ENCODE data around the gene ISOC2.
A peak's percentile ranks its signal among the peaks of the same experiment; 100 is the strongest.
"Not testable (repeated sequence)": the region's sequence is repeated elsewhere in the genome, so short reads cannot be mapped to it uniquely, and the experiment has no call there.

ISOC2 gene

GRCh38 chr19:55436847-55437246 is 24.6 kb downstream of the ISOC2 start:
- FAIRE-seq: no peak

GRCh38 chr19:55435020-55435419 is 26.4 kb downstream of the ISOC2 start:
- FAIRE-seq: no peak

- no peak for FAIRE-seq
These were observed 27.0 kb downstream of the ISOC2 start for GRCh38 chr19:55434356-55434919.

DNA sequence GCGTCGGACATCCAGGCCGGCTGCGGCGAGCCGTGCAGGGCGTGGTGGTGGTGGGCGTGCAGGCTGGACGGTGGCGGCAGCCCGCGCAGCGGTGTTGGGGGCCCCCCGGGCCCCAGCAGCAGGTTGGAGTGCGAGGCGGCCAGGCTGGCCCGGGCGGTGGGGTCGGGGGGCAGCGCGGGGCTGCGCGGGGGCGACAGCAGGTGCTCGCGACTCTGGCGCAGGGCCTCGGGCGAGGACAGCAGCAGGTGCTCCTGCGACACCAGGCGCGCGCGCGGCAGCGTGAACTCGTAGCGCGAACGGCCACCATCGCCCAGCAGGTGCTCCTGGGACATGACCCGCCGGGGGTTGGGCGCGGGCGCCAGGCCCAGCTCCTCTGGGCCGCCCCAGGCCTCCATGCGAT is 28.1 kb downstream of the ISOC2 start:
- FAIRE-seq: no peak

GRCh38 chr19:55432241-55432959 is 29.0 kb downstream of the ISOC2 start:
- no peak for FAIRE-seq

DNA sequence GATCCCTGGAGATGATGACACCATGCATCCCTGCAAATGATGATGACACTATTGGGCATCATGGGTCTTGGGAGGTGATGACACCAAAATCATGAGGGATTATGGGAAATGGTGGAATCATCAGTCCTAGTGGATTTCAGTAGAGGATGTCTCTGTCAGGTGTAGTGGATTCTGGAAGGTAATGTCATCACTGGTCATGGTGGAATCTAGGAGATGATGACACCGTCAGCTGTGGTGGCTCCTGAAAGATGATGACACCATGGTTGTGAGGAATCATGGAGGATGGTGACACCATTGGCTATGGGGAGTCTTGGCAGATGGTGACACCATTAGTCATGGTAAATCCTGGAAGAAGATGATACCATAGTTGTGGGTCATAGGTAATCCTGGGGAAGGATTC is 30.3 kb downstream of the ISOC2 start:
- FAIRE-seq: no peak

DNA sequence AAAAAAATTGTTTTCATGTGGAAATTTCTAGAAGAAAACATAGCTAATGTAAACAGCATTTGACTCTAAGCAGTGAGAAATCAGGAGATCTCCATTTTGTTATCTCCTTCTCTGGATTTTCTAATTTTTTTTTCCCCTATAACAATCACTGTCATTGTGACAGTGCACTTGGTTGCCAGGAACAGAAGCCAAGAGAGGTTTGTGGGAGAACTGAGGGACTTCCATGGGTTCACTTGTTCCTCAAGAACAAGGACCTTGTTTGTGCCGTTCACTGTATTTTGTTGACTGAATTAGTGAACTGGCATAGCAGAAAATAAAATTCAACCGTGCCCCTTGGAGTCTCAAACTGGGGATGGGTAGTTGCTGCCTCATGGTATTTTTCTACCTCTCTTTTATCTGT is 35.4 kb downstream of the ISOC2 start:
- FAIRE-seq: no peak

- no peak for FAIRE-seq
These were observed 36.9 kb downstream of the ISOC2 start for GRCh38 chr19:55424518-55424917.

DNA sequence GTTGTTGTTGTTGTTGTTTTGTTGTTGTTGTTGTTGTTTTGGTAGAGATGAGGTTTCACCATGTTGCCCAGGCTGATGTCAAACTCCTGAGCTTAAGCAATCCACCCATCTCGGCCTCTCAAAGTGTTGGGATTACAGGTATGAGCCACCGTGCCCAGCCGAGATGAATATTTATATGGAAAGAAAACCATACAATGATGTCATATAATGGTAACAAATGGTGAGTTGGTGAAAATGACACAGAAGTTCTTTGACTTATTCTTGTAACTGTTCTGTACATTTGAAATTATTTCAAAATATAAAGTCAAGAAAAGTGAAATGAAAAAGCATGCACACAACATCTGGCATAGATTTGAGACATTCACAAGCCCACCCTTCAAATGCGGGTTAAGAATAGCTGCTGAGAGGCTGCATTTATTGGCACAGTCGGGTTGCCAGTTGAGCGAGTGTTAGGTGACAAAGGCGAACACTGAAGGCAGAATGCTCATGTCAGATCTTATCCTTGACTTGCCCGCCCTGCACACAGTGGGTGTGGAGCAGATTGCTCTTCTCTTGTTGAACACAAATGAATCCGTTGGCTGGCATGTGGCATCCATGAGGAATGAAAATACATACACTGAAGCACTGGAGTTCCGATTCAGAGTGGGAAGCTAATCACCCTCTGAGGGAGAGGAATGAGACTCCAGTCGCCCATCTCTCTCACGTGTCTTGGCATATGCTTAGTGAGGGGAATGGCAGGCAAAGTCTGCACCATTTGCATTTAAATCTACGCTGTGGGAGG is 38.0 kb downstream of the ISOC2 start:
- no peak for FAIRE-seq

DNA sequence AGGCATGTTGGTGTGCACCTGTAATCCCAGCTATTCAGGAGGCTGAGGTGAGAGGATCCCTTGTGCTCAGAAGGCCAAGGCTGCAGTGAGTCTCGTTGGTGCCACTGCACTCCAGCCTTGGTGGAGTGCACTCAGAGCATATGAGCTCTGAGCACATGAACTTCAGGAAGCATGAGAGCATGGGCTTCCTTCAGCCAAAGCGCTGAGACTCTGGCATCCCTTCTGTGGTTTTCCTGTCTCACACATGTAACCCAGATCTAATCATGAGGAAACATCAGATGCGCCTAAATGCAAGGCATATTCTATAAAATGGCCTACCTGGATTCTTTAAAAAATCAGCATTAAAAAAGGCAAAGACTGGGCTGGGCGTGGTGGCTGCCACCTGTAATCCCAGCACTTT is 40.2 kb downstream of the ISOC2 start:
- not testable (repeated sequence) for FAIRE-seq

DNA sequence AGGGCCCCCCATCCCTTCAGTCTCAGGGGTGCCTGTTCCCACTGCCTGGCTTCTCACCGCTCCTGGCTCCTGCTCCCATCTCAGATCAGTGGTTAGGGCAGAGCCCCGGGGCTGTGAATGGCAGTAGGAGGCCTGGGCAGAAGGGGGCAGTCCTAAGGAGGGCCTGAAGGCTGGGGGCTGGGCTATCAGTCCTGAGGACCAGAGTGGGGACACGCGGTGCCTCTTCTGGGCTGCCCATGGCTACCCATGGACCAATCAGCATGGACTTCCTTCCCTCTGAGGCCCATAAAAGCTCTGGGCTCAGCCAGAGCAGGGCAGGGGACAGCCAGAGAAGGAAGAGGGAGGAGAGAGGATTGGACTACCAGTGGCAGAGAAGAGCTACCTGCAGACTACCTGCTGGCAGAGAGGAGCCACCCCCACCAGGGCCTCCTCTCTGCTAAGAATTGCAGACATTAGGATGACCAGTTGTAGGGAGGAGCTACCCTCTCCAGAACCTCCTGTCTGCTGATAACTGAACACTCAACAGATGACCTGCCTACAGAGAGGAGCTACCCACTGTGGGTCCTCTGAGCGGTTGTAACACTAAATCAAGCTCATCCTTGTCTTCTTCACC is 41.7 kb downstream of the ISOC2 start:
- no peak for FAIRE-seq

DNA sequence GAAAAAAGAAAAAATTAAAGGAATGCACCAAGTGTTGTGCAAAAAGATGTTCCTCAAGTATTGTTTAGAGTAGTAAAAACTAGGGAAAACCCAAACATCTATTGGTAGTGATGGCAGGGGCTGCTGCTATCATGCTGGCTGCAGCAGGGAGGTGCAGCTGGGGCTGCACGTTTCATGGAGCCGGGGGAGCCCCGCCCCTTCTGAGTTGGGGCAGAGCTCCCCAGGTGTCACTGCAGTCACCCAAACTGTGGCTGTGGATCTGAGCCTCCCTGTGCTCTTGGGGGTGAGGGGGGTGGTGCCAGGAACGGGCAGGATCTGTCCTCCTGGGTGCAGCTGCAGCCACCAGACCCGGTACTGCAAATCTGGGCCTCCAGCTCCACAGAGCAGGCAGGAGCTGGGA is 42.3 kb downstream of the ISOC2 start:
- FAIRE-seq: no peak

GRCh38 chr19:55418185-55418584 is 43.3 kb downstream of the ISOC2 start:
- FAIRE-seq: peak; percentile 58

DNA sequence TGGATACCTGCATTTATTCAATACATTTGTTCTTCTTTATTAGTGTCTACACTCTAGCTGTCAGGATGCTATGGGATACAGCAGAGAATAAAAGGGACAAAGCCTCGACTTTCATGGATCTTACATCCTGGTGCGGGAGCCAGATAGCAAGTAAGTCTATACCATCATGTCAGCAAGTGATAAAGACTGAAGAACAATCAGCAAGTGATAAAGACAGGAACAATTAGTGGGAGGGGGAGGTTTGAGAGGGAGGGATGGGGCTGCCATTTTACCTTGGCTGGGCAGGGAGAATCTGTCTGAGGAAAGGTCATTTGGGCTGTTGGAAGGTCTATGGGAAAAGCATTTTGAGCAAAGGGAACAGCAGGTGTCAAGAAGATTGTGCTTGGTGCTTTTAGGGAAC is 51.3 kb downstream of the ISOC2 start:
- FAIRE-seq: no peak

DNA sequence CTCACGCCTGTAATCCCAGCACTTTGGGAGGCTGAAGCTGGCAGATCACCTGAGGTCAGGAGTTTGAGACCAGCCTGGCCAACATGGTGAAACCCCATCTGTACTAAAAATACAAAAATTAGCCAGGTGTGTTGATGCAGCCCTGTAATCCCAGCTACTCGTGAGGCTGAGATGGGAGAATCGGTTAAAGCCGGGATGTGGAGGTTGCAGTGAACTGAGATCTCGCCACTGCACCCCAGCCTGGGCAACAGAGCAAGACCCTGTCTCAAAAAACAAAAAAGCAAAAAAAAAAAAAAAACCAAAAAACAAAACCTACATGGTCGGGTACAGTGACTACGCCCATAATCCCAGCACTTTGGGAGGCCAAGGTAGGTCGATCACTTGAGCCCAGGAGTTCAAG is 52.3 kb downstream of the ISOC2 start:
- not testable (repeated sequence) for FAIRE-seq

GRCh38 chr19:55408533-55408872 is 52.9 kb downstream of the ISOC2 start:
- no peak for FAIRE-seq

DNA sequence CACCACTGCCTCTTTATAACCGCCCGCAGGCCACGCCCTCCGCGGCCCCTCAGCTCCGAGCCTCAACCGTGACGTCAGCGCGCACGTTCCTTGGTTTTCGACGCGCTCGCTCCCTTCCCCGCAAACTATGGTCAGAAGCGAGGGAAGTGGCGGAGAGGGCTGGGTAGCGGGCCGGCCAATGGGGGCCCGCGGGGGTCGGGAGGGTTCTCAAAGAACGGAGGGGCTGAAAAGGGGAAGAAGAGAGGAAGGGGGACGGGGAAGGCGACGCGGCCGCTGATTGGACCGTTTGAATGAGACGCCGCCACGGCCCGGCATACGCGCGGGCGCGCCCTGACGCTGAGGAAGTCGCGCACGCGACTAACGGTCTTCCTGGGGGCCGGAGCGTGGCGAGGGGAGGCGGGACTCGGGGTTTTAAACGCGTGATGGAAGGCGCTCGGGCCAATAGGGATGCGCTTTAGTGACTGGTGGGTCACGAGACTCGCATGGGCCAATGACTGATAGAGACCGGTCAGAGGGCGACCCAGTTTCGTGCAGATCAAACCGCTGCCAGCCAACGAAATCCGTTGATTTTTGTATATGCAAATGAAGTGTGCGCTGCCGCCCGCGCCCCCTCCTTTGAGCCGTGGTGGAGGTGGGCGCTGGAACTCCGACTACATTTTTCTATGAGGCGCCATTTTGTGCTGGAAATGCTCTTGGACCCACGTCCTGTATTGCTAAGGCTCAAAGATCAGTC is 53.5 kb downstream of the ISOC2 start:
- FAIRE-seq: peak; percentile 98

DNA sequence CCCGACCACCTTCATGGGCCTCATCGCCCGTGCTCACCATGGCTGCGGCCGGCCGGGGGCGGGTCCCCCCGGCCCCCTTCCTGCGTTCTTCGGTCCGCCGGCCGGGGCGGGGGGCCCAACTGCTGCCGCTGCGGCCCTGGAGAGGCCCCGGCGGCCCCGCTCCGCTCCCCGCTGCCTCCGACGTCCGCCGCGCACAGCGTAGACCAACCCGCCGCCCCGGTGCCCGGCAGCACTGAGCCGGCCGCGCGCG is 54.0 kb downstream of the ISOC2 start, which contains the start of gene UBE2S:
Gene UBE2S, minus strand, starts transcription at position 239 of the 250 bp plus-strand sequence. Its CDS starts 199 bp downstream, at position 40.
- not testable (repeated sequence) for FAIRE-seq

DNA sequence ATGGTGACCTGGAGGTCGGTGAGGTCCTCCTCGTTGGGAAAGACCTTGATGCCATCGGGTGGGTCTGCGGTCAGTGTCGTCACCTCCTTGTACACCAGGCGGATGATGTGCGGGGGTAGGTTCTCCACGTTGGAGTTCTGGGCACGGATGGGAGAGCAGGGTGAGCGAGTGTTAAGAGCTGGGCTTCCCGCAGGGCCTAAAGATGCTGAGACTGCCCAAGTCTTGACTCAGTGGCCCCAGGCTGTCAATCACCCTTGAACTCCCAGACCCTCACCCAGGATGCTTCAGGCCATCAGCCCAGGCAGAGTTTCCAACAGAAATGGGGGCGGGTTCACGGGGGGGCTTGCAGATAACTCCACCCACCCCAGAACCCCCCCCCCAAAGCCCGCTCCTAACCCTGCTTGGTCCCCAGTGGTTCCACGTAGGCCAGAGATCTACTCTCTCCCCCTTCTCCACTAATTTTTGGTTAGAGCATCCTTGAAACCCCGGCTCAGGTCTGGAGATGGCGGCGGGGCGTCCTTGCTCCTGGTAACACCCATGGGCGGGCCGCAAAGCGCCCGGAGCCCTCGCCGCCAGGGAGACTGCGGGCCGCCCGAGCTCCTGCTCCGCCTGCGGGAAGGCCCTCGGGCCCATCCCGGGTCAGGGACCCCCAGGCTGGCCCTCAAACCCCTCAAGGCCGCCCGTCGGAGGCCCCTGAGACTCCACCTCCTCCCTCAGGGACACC is 54.5 kb downstream of the ISOC2 start:
- no peak for FAIRE-seq

- FAIRE-seq: no peak
These were observed 55.2 kb downstream of the ISOC2 start for GRCh38 chr19:55406091-55406825.

DNA sequence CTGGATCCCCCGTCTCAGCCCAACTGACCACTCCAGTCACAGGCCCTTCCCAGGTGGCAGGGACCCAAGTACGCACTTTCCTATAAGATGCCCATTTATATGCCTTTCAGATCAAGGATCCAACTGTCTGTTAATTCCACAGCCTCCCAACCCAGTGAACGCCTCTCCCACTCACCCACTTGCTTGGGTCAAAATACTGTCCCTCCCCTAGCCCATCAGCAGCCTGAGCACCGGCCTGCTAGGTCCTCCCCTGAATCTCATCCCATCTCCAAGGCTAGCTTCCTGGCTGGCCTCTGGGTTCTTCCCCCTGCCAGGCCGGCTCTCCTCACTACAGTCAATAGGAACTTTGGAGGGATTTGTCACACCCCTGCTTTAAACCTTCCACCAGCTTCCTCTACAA is 55.8 kb downstream of the ISOC2 start:
- FAIRE-seq: no peak

Data from A204.1 (cell line).